NCI-H2227 treated with DMSO at 0.1 percent for 48 hours (cell line): ENCODE results near the gene MEF2D.

Experiments
- DNase-seq: peaks from one replicate; lab custom pipeline; 2025; lab: John Stamatoyannopoulos, UW

MEF2D gene

DNA sequence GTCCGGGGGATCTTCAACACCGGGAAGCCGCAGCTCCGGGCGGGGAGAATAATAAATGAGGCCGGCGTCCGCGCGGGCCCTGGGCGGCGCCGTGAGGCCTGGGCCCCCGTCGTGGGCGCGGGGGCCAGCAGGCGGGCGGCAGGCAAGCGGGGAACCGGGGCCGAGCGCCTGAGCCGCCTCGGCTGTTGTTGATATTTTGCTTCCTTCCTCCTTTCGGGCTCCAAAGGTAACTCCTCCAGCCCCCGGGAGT is at the start of gene MEF2D:
TSS of gene MEF2D (minus strand) at position 233 of the 250 bp plus-strand sequence. CDS start 17,483 bp downstream, outside the sequence.
- no peak for DNase-seq

DNA sequence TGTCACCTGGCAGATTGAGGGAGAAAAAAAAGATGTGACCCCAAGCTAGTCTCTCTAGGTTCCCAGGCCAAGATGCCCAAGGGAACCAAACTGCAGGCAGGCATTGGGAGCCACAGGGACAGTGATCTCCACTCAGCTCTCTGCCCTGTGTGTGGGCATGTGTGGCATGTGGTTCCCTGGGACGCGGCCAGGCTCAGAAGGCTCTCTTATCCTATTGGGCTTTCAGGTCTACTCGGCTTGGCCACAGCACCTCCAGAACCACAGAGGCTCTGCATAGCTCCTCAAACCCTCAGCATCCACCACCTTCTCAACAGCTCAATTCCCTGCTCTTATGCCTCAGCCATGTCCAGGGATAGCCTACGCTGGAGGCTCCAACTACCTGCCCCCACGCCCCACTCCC is 49.8 kb upstream of the MEF2D start:
- no peak for DNase-seq

DNA sequence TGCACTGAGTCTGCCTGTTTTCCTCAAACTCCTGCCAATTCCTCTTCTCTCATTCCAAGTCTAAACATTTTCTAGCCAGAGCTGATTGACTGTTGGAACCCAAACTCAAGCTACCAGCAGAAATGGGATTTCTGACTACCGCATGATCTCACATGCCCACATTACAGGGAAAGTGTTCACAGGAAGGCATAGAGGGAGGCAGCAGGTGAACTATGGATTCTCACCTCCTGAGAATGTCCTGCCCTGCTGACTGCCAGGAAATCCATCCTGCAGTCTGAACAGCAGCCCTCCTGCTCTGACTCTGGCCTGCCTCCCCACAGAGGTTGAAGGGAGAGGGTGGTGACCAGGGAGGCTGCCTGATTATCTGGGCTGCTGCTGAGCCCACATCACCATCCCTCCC is 49.3 kb upstream of the MEF2D start:
- DNase-seq, result no peak

DNA sequence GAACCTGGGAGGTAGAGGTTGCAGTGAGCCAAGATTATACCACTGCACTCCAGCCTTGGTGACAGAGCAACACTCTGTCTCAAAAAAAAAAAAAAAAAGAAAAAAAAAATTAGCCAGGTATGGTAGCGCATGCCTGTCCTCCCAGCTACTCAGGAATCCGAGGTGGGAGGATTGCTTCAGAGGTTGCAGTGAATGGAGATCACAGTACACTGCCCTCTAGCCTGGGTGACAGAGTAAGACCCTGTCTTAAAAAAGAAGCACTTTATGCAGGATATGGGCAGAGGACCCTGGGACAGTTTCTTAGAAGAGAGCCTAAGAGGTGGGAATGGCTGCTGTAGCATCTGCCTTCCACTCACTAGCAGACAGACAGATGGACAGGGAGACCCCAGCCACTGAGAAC is 48.8 kb upstream of the MEF2D start:
- DNase-seq, result no peak

DNA sequence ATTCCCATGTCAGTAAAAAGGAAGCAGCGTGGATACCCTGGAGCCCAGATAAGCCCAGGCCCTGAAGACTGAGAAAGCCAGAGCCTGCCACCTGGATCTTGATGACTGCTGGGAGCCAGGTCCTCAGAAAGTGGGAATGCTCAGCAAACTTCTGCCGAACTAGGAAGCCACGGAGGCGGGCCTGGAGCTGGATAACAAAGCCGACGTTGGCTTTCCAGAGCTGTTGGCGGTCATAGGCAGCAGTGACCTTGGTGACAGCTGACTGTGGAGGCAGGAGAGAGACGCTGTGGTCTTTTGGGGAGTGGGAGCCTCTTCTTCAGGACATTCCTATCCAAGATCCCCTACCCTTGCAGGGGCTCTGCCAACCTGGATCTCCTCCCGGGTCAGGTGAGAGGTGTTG is 47.4 kb upstream of the MEF2D start:
- no peak for DNase-seq

DNA sequence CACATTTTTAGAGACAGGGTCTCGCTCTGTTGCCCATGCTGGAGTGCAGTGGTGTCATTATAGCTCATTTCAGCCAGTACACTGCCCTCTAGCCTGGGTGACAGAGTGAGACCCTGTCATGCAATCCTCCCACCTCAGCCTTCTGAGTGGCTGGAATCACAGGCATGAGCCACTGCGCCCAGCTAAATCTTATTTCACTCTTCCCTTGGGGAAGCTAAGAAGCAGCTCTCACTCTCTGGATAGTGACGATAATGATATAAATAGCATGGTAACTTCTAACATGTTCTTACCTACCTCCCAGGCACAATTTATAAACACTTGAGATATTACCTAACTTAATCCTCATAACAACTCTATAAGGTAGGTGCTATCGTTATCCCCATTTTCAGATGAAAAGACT is 46.9 kb upstream of the MEF2D start:
- no peak for DNase-seq

DNA sequence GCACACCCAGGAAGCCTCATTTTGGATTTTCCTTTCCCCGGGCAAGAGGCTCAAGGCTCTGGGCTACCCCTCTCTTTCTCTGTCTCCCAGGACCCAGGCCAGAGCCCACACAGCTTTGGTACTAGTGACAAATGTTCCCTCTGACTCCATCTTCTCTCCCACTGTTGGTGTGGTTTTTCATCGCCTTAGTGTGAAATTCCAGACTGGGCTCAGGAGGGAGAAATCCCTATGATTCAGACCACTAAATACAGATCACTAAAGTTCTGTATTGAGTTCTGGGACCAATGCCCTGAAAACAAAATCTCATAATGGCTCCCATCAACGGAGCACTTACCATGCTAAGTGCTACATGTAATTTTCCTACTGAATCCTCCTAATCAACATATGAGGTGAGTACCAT is 45.7 kb upstream of the MEF2D start:
- DNase-seq, result no peak

DNA sequence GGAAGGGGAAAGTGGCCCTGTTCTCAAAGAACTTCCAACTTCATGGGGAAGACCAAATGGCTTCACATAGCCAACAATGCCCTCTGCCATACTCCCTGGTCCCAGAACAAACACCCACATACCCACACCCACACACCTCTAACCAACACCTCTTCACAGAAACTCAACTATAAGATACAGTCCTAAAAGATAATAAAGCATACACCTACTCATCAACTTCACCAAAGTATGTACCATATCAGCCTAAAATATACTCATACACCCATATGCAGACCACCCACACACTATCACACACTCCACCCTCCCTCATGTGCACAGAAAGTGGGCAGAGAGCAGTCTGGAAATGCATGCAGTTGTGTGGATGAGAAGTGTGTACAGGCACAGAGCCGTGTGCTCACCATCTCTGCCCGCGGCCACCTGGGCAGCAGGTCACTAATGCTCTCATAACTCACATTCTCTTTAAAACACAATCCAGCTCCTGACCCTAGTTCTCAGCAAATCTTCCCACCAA is 44.1 kb upstream of the MEF2D start:
- DNase-seq, result no peak

DNA sequence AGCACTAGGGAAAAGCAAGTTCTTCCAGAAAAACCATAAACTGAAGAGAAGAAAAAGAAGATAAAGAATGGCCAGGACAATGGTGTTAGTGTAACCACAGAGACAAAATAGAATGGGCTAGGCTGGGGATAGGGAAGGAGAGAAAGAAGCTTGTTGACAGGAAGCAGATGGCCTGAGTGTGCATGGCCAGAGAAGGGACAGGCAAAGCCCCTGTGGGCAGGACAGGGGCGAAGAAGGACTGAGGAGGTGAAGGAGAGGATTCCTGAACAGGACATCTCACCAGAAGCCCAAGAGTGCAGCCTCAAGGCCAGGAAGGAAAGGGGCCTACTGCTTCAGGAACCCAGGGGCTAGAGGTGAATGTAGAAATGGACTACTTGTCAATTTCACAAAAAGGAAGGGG is 42.5 kb upstream of the MEF2D start:
- DNase-seq, result no peak

DNA sequence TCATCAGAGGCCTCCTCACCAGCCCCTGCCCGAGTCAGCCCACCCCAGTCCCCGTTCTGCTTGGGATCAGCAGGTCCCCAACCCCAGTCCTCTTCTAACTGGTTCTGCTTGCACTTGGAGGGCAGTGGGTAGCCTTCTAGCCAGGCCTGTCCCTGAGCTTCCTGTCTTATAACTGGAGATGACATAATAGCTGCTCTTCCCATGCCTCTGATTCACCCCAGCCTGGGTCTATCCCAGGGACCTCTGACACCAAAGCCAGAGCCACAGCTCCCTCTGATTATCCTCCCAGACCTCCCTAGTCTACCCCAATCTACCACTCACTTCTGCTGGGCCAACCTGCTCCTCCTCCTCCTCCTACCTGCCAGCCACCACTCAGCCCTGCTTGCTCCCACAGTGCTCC is 40.4 kb upstream of the MEF2D start:
- DNase-seq, result no peak

DNA sequence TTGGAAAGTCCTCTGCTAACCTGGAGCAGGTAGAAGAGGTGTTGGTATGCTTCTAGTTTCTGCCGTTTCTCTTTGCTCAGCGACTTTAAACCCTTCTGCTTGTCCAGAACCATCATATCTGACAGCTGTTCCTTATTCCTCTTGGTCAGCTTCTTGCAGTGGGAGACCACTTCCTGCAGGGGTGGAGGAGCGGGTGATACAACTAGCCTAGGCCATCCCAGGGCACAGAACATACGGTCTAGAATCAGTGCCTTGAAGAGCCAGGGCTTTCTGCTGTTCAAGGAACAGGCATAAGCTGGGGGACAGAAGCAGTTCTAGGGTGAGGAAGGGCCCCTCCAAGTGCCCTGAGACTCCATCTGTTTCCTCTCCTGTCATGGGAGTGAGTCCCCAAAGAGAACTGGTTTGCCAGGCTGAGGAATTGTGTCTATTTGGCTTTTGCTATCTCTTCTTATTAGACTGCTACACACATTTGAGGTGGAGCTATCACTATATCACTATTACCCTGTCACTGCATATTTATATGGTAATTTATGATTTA is 39.3 kb upstream of the MEF2D start:
- no peak for DNase-seq

DNA sequence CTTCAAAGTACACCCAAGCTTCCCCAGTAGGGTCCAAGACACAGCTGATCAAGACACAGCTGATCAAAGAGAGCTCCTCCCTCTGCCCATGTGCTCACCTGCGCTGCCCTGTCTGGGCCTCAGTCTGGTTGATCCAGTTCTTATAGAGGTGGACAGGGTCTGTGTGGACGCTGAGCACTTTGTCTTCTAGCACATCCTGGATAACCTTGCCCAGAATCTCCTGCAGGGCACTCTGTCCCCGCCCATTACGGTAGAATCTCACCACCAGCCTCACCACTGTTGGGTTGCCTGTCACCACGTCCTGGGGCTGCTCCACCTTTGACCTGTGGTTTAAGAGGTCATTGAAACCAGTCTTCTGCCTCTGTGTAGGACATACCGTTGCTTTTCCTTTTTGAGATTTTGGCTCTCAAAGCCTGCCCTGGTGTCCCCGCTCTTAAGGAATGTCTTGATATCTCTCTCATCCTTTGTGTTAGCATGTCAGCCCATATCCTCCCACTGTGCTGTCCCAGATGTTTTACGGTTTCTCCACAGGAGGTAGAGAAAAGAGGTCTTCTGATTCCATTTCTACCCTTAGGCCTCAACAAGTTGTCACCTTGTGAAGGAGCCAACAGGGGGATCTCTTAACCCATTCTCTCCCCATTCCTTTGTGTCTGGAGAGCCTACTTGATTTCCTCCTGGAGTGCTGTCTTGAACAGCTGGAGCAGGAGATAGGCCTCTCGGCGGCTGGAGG is 38.3 kb upstream of the MEF2D start:
- DNase-seq, result no peak

DNA sequence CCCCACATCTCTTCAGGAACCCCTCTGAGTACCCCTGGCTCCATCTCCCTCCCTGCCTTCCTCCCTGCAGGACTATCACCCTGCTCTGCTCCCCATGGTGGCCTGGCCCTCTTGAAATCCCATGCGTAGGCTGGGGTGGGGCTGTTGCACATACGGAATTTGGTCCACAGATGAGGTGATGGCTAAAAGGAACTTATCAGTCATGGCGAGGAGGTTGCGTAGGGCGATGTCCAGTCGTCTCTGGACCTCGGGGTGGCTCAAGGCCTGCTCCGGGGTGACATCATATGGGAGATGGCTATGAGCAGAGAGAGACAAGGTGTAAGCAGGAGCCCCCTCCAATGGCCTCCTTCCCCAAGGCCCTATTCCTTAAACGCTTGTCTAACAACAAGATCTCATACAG is 36.5 kb upstream of the MEF2D start:
- DNase-seq, result no peak

DNA sequence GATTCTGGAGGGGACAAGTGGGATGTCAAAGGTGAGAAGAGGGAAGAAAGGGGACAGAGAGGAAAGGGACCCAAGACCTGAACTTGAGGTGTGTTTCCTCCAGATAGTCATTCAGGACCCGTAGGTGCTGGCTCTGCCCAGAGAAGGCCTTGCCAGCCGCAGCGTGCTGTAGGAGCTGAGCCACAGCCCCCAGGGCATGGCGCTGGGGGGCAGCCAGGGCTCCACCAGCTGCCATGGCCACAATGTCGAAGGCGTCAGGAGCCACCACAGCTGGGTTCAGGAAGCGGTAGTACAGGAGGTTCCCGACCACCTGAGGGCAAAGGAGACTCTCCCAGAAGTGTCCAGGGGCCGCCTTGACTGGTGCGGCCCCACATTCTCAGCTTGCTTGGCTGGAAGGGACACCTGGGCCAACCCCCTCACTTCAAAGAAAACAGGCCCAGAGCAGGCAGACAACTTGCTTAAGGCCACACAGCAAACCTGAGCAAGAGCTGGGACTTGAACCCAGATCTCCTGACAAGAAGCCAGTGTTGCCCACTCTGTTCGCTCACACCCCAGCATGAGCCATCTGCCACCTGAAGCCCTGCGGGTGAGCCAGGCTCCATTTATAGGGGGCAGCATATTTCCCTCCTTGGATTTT is 34.0 kb upstream of the MEF2D start:
- DNase-seq, result no peak

DNA sequence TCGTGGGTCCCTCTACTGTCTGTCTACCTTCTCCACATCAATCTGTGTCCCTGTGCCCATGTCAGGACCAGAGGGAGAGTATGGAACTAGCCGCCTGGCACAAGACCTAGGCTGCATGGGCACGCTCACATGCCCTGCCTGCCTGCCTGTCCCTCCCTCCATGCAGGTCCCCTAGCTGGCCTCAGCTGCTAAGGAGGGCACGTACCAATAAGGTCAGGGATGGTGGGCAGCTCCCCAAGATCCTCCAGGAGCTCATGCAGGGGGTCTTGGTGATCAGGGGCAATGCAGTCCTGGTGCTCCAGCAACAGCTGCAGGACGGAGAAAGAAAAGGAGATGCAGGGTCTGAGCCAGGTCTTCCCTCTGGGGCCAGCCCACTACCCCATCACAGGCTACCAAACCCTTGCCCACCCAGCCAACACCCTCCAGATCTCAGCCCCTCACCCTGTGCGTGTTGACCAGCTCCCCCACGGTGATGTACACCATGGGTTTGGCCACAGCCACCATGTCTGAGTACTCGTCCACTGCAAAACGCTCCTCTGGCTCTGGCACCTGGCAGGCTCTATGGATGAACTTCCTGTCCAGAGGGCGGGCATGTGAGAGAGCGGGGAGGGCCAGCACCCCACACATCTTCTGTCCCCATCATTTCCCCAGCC is 33.1 kb upstream of the MEF2D start:
- DNase-seq, result no peak

DNA sequence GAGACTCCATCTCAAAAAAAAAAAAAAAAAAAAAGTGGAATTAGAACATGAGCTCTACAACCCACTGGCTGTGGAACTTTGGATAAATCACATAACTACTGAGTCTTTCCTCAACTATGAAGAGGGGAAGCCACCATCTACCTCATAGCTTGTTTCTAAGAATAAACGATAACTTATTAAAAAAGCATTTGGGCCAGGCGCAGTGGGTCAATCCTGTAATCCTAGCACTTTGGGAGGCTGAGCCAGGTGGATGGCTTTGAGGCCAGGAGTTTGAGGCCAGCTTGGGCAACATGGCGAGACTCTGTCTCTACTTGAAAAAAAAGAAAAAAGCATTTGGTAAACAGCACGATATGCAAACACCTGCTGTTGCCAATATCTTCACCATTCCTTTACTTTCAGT is 31.8 kb upstream of the MEF2D start:
- no peak for DNase-seq

DNA sequence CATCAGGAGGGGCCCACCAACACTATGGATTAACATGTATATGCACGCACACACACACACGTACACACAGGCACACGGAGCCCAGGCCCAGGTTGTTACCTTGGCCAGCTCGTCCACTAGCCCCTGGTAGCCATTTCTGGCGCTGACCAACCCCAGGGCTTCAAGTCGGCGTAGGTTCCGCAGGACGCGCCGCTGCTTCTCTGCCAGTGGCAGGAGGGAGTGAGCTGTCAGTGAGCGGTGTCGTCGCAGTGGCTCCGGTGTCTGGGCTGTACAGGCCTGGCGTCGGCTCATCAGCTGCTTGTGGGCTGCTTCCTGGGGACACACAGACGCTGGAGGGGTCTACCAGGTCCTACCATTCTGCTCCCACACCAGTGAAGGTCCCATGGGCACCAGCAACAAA is 29.4 kb upstream of the MEF2D start:
- DNase-seq, result no peak

DNA sequence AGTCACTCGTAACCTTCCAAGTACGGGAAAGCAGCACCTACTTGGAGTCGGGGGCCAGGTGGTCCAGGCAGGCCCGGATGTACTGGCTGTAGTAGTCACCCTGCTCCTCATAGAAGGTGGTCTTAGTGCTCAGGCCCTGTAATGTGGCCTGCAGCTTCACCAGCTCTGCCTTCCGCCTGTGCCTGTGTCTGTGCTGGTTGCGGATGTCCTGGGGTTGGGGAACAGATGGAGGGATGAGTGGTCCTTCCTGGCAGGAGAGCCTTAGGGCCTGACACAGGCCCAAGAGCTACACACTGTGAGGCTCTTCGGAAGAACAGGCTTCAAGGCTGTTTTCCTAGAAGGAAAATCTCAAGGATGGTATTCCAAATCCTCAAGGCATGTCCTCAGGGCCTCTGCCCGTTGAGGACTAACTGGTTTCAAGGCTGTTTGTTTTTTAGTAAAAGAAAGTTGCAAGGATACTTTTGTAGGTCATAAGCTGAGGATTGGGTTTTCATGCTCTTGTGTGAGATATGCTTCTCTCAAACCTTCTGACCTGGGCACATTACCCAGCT is 28.4 kb upstream of the MEF2D start:
- no peak for DNase-seq

DNA sequence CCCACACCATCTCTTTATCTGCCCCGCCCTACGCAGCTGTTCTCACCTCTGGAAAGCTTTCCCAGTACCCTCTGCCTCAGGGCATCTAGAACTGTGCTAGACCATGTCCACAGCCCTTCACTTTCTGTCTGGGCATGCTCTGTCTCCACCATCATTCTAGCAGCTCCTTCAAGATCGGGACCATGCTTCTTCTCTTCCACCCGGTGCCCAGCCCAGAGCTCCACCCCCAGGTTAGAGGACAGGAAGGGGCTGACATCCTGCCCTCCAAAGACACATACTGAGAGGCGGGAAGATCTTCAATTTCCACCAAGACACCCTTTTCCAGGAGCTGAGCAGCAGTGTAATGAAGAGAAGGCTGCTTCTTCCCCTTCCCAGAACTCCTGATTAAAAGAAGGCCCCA is 27.7 kb upstream of the MEF2D start:
- no peak for DNase-seq

DNA sequence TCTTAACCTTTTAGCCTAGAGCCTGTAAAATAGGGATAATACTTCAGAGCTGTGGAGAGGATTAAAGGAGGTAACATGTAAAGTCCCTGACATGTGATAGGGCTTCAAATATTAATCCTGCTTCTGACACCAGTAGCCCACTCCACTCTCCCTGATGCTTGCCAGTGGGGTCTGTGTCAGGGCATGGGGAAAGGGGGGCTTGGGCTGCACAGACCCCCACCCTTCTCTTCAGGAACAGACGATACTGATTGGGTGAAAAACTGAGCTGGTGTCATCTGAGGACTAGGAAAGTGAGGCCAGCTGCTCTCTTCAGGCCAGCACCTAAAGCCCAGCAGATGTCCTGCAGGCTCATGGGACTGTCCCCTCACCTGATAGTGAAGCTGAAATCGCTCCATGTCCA is 27.0 kb upstream of the MEF2D start:
- DNase-seq, result no peak

DNA sequence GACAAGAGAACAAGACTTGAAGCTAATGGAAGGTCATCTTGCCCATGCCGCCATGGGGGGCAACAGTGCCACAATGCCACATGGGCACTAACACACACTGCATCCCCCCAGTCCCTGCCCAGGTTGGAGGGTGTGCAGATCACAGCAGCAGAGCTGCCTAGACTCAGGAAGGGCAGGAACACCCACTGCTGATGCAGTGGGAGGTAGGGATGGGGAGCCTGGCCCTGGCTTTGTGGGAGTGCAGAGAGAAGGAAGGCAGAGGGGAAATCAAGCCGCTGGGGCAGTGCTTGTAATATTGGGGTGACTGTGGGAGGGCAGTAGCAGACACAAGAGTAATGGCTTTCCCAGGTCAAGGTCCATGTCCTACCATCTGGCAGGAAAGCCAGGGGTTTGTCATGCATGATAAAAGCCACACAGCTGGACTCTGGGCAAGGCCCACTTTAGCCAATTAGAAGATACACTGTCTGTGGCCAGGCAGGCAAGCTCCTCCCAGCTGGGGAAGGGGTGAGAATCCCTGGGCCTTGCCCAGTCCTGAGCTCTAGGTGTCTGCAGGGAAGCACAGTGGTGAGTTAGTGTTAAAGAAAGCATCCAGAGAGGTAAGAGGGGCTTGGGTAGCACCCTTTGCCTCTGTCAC is 25.4 kb upstream of the MEF2D start:
- no peak for DNase-seq

DNA sequence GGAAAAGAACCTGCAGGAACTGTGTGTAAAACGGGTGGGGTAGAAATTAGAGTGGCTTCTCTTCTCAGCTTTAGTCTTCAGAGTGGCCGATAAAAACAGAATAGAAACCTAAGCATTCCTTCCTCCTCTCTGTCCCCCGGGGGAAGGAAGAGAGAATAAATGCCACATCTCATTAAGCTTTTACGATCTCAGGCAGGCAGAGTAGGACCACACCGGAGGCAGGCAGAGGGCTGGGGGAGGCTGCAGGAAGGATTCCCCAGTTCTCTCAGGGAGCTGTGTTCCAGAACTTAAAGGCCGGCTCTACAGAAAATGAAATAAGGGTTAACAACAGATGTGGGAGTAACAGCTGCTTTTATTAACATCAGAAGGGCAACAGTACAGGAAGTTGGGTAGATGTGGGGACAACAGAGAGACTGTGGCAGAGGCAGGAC is 24.5 kb upstream of the MEF2D start:
- DNase-seq, result no peak

DNA sequence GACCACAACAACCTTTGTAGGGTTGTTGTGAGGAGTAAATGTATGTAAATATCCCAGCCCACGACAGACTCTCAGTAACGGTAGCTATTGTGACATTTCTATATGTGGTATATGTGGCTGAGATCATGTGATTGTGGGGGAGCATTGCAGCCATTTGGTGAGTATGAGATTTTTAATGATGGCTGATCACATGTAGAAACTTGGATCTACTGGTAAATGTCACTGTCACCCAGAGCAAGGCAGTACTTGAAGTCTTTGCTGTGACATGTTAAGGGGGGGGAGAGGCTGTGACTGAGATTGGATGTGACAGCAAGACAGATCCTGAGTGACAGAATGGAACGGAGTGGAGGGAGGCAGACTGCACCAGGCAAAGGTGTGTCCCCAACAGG is 23.9 kb upstream of the MEF2D start:
- no peak for DNase-seq
